GM12878 (cell line): ENCODE results near the gene CYTL1. TPM values are rescaled to one million over a fixed set of nuclear protein-coding genes. Genes with fewer than 3 reads are reported as not detected.

Source experiments
- ATAC-seq: fragments of 200-7000 bp; cut with Tn5 transposase; 3 replicates; pipeline ENCODE4 v1.9.1; 2020; ENCODE audit warnings: mild to moderate bottlenecking, moderate library complexity
- BruUV-seq: library from RNA; stranded (reverse); fragments of 400-500 nt; replicated peaks from 2 replicates; lab custom pipeline; 2021; lab: Mats Ljungman, UMichigan
- CTCF ChIA-PET: fragments of 300-600 bp; sonication (Branson Sonifier 250); formaldehyde crosslinking; extraction: SDS; loops from one replicate; lab custom pipeline; 2021; ENCODE audit warnings: inconsistent platforms; lab: Yijun Ruan, JAX
- POLR2A ChIA-PET: fragments of 350-600 bp; formaldehyde crosslinking; extraction: SDS; loops from one replicate; lab custom pipeline; 2021; ENCODE audit warnings: inconsistent platforms; lab: Charles Lee
- RAD21 ChIA-PET: fragments of 300-600 bp; sonication (Branson Sonifier 250); formaldehyde crosslinking; loops from one replicate; lab custom pipeline; 2023; ENCODE audit warnings: antibody characterized with exemption; ENCODE audit not compliant: unreplicated experiment; lab: Charles Lee
- SMC1A ChIA-PET: fragments of 300-600 bp; sonication (Branson Sonifier 250); formaldehyde crosslinking; loops from one replicate; lab custom pipeline; 2023; ENCODE audit not compliant: unreplicated experiment, uncharacterized antibody; lab: Charles Lee
- DNase-seq: peaks from one replicate; pipeline ENCODE4 v3.0.0-alpha.2; 2011; ENCODE audit warnings: low read depth, low spot score
- FAIRE-seq: peaks from 3 replicates; lab custom pipeline; 2011; peaks lifted over from hg19 to GRCh38; lab: Jason Lieb, UNC
- H2AFZ ChIP-seq: 2 replicates; pipeline ENCODE4 v1.6.0; 2011; ENCODE audit warnings: low read depth, low read length, control low read depth; ENCODE audit not compliant: control insufficient read depth
- H3K27ac ChIP-seq: 2 replicates; pipeline ENCODE4 v1.5.1; 2011; ENCODE audit warnings: control low read depth; ENCODE audit not compliant: control insufficient read depth, insufficient read depth
- H3K27me3 ChIP-seq, 2 experiments: replicated peaks in 1 of 2; 2 replicates each; pipeline versions ENCODE4 v1.6.0 to v1.6.1; 2011; ENCODE audit warnings: low read length in 1 of 2; ENCODE audit not compliant: control insufficient read depth in 2 of 2, insufficient read depth in 2 of 2
- H3K36me3 ChIP-seq, 2 experiments: 2 replicates each; pipeline ENCODE4 v1.5.1; 2011; ENCODE audit warnings: low read length in 1 of 2; ENCODE audit not compliant: control insufficient read depth in 2 of 2, insufficient read depth in 2 of 2
- H3K4me1 ChIP-seq: 2 replicates; pipeline ENCODE4 v1.6.1; 2011; ENCODE audit warnings: mild to moderate bottlenecking, low read length, moderate library complexity, mixed read lengths; ENCODE audit not compliant: control insufficient read depth, insufficient read depth
- H3K4me2 ChIP-seq: 2 replicates; pipeline ENCODE4 v1.6.0; 2011; ENCODE audit warnings: control low read depth; ENCODE audit not compliant: control insufficient read depth, insufficient read depth
- H3K4me3 ChIP-seq: fragments of 200-600 bp; sonication (generic); 2 replicates; pipeline ENCODE4 v1.5.1; 2016
- H3K79me2 ChIP-seq: 2 replicates; pipeline ENCODE4 v1.6.0; 2011; ENCODE audit warnings: low read length; ENCODE audit not compliant: control insufficient read depth, insufficient read depth
- H3K9ac ChIP-seq: 2 replicates; pipeline ENCODE4 v1.8.0; 2011; ENCODE audit warnings: low read length, control low read depth, mixed read lengths; ENCODE audit not compliant: control insufficient read depth, insufficient read depth
- H3K9me3 ChIP-seq: replicated peaks from 3 replicates; pipeline ENCODE4 v1.5.1; 2011; ENCODE audit warnings: mild to moderate bottlenecking, low read length; ENCODE audit not compliant: control insufficient read depth, insufficient read depth
- H4K20me1 ChIP-seq: 2 replicates; pipeline ENCODE4 v1.6.0; 2011; ENCODE audit not compliant: control insufficient read depth, insufficient read depth
- ATF2 ChIP-seq: IDR thresholded peaks from 2 replicates; pipeline ENCODE4 v1.6.1; 2012; ENCODE audit warnings: low read length, inconsistent platforms
- ATF7 ChIP-seq: fragments of 450-650 bp; IDR thresholded peaks from 2 replicates; pipeline ENCODE4 v1.6.1; 2016; ENCODE audit warnings: low read depth, mild to moderate bottlenecking
- BACH1 ChIP-seq: fragments of 450-650 bp; IDR thresholded peaks from 2 replicates; pipeline ENCODE4 v1.6.1; 2017; ENCODE audit warnings: mild to moderate bottlenecking, borderline replicate concordance
- CEBPB ChIP-seq, 2 experiments: fragments of 150-350 bp in 1 of 2; IDR thresholded peaks; 2 replicates each; pipeline ENCODE4 v1.6.1; 2012 to 2014; ENCODE audit warnings: low read depth in 2 of 2, low read length in 2 of 2, borderline replicate concordance in 1 of 2, inconsistent platforms in 1 of 2
- HCFC1 ChIP-seq: fragments of 150-350 bp; IDR thresholded peaks from 2 replicates; pipeline ENCODE4 v1.6.1; 2014; ENCODE audit warnings: low read length
- PAX5 ChIP-seq: IDR thresholded peaks from 2 replicates; pipeline ENCODE4 v1.6.1; 2011; ENCODE audit warnings: low read depth, low read length, borderline replicate concordance
- REST ChIP-seq: IDR thresholded peaks from 2 replicates; pipeline ENCODE4 v1.6.1; 2012; ENCODE audit warnings: mild to moderate bottlenecking, low read depth, low read length
- SMAD1 ChIP-seq: fragments of 450-650 bp; IDR thresholded peaks from 2 replicates; pipeline ENCODE4 v1.6.1; 2018; ENCODE audit warnings: mild to moderate bottlenecking, low read depth; ENCODE audit not compliant: partially characterized antibody
- ZBTB40 ChIP-seq: fragments of 450-650 bp; IDR thresholded peaks from 2 replicates; pipeline ENCODE4 v1.6.1; 2016; ENCODE audit warnings: mild to moderate bottlenecking, moderate library complexity, borderline replicate concordance
- ZNF217 ChIP-seq: fragments of 450-650 bp; IDR thresholded peaks from 2 replicates; pipeline ENCODE4 v1.6.1; 2017; ENCODE audit warnings: antibody characterized with exemption, mild to moderate bottlenecking
- WGBS: methylation state at CpG from one replicate; pipeline ENCODE4 v1.1.6; 2016; ENCODE audit warnings: low lambda C conversion rate; ENCODE audit not compliant: insufficient replicate concordance, insufficient coverage; ENCODE audit errors: missing lambda C conversion rate; 5-methylcytosine and 5-hydroxymethylcytosine counted together
- in situ Hi-C: fragments of 300-500 bp; cut with MboI; formaldehyde crosslinking; loops from 9 replicates; pipeline ENCODE4 v1.14.3; 2018; ENCODE audit warnings: mixed read lengths
- intact Hi-C: fragments of 100-400 bp; cut with micrococcal nuclease; formaldehyde crosslinking; loops from one replicate; pipeline ENCODE4 v1.14.2; 2022; ENCODE audit not compliant: unreplicated experiment
- polyA plus RNA-seq, 11 experiments: library from polyadenylated mRNA; depleted of rRNA in 4 of 11; unstranded in 6 of 11; stranded (reverse) in 5 of 11; fragments of >200 nt; fragmentation: Nextera tagmentation in 4 of 11; fragmentation: Illumina TruSeq in 1 of 11; extraction: Ambion mirVana in 4 of 11; extraction: Trizol in 1 of 11; gene quantifications; 1 replicate in 1 of 11; 2 replicates in 10 of 11; pipeline versions ENCODE4 v1.2.1 to v1.2.3, GENCODE V29; 2011 to 2016; ENCODE audit warnings: inconsistent platforms in 2 of 11, missing spikeins in 2 of 11, low read depth in 1 of 11
- total RNA-seq, 4 experiments: library from RNA; depleted of rRNA in 3 of 4; stranded (reverse); fragments of >200 nt in 3 of 4; fragmentation: Illumina TruSeq in 1 of 4; extraction: Trizol in 1 of 4; gene quantifications; 2 replicates each; pipeline versions ENCODE4 v1.2.1 to v1.2.3, GENCODE V29; 2013 to 2021

CYTL1 gene
- total and polyA plus RNA-seq, 10 of the 15 experiments (the other 5 are each of a cell fraction or from before 2014, with no cell fraction given): not detected

- TF ChIP-seq ATF7: no peak
These were observed 37.4 kb downstream of the CYTL1 start (continued) for GRCh38 chr4:4981827-4982226.

- Histone ChIP-seq H3K27me3 (no peaks in the 10 kb centered on the region), H3K4me1 (no peaks in the 10 kb centered on the region), H4K20me1 (no peaks in the 10 kb centered on the region), H3K79me2 (no peaks in the 10 kb centered on the region), H3K27ac (no peak overlapping the region), H3K9ac (no peak overlapping the region), H3K4me2 (no peak overlapping the region), H2AFZ (no peak overlapping the region), H3K9me3 (no peaks in the 10 kb centered on the region; the same call in 2 of the 3 replicates), H3K36me3 (no peaks in the 10 kb centered on the region), H3K4me3 (no peak overlapping the region)
- SMC1A ChIA-PET: no interaction called here
- POLR2A ChIA-PET: no interaction called here
- ATAC-seq (no peak), FAIRE-seq (no peak), DNase-seq (no peak)
- BruUV-seq: no TSS peak
- RAD21 ChIA-PET: no interaction called here
- CTCF ChIA-PET: no interaction called here
- whole genome bisulfite sequencing: 21% methylated on average over 3 of the region's 3 CpGs
- in situ Hi-C loops (no loop called here), intact Hi-C loops (no loop called here)
- TF ChIP-seq PAX5 (no peak), ZBTB40 (no peak), BACH1 (no peak), HCFC1 (no peak), REST (no peak), CEBPB (IDR thresholded peaks at IDR 0.05; ENCODE audit: borderline replicate concordance in 1 of 2, low read depth in 2 of 2, low read length in 2 of 2) (no peak), ZNF217 (no peak), ATF2 (no peak), SMAD1 (no peak)
These were observed 37.8 kb downstream of the CYTL1 start for GRCh38 chr4:4981427-4981826.
